ENCODE results near the gene SEMA3D.

DNA sequence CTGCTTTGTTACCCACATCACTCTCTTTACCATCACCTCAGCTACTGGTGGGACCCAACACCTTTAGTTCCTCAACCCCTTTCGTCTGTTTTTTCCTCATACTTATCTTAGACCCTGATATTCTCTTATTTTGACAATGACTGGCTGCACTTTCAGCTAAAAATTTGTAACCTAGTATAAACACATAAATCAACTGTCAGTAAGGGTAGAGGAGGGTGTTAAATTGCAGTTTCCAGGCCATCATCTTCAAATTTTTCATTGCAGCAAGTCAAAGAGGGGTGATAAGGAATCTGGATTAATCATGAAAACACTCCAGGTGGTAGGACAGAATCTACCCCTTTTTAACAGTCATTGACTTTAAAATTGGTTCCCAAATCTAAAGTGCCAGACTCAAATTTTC lies 27.9 kb downstream of the SEMA3D start:
- TF ChIP-seq CTCF (IDR thresholded peaks at IDR 0.05; ENCODE audit: insufficient read depth, low read depth, low read length) = no peak
- no peak for TF ChIP-seq EZH2 (IDR thresholded peaks at IDR 0.05; ENCODE audit: insufficient read depth, low read length)
